Right lobe of liver (tissue), 6 donors: ENCODE results near the gene CEP43. TPM values are rescaled to one million over a fixed set of nuclear protein-coding genes. Genes with fewer than 3 reads are reported as not detected.
A peak's percentile ranks its signal among the peaks of the same experiment; 100 is the strongest.

Source experiments
- ATAC-seq, 4 donors: fragments of 200-7000 bp; cut with Tn5 transposase; one replicate each; pipeline ENCODE4 v1.9.1; 2020; ENCODE audit warnings: mild to moderate bottlenecking in 4 of 4, moderate library complexity in 4 of 4
- DNase-seq, 3 donors: peaks; one replicate each; pipeline ENCODE4 v3.0.0-alpha.2; 2020
- H3K27ac ChIP-seq, 3 donors: fragments of 200-600 bp; one replicate each; pipeline ENCODE4 v1.8.0; 2022
- H3K27me3 ChIP-seq, 2 donors: fragments of 200-600 bp; one replicate each; pipeline ENCODE4 v1.8.0; 2022
- H3K36me3 ChIP-seq, 4 donors: fragments of 200-600 bp; sonication (generic) in 1 of 4; one replicate each; pipeline versions ENCODE4 v1.5.1 to v1.8.0; 2017 to 2022; ENCODE audit warnings: control low read depth in 1 of 4
- H3K4me1 ChIP-seq, 4 donors: fragments of 200-600 bp; sonication (generic) in 1 of 4; one replicate each; pipeline versions ENCODE4 v1.5.1 to v1.8.0; 2017 to 2022; ENCODE audit warnings: control low read depth in 1 of 4
- H3K4me3 ChIP-seq, 3 donors: fragments of 200-600 bp; one replicate each; pipeline ENCODE4 v1.8.0; 2022
- H3K9me3 ChIP-seq, 4 donors: fragments of 200-600 bp; sonication (generic) in 1 of 4; one replicate each; pipeline versions ENCODE4 v1.5.1 to v1.8.0; 2017 to 2022; ENCODE audit warnings: control low read depth in 1 of 4
- POLR2A ChIP-seq: fragments of 450-650 bp; IDR thresholded peaks from one replicate; pipeline ENCODE4 v1.6.1; 2017; ENCODE audit warnings: antibody characterized with exemption, mild to moderate bottlenecking
- WGBS: methylation state at CpG from one replicate; pipeline ENCODE4 v1.1.6; 2018; ENCODE audit warnings: low coverage, low lambda C conversion rate; ENCODE audit not compliant: insufficient coverage; ENCODE audit errors: missing lambda C conversion rate; 5-methylcytosine and 5-hydroxymethylcytosine counted together
- intact Hi-C, 2 donors: fragments of 100-400 bp; cut with DNase I; formaldehyde crosslinking; loops; one replicate each; pipeline versions ENCODE4 v1.11.2 to v1.14.1; 2022
- total RNA-seq, 6 experiments: library from RNA; depleted of rRNA in 2 of 6; stranded (reverse); fragments of >200 nt in 2 of 6; fragmentation: NEBNext Ultra II Directional in 3 of 6; extraction: Animal tissue kit (Norgen Biotek cat#: 25700) in 3 of 6; gene quantifications; one replicate each; pipeline versions ENCODE4 v1.1.0 to v1.2.4, GENCODE V29; 2016 to 2023
- TF ChIP-seq, protein P1 (sequence below), 4 donors: fragments of 200-600 bp in 3 of 4; fragments of 450-650 bp in 1 of 4; IDR thresholded peaks; one replicate each; pipeline versions ENCODE4 v1.5.1 to v1.8.0; 2016 to 2022; ENCODE audit warnings: antibody characterized with exemption in 4 of 4, mild to moderate bottlenecking in 2 of 4
- donor health status: DM: no; HTN: yes; CAD: no.
- donor health status: DM: no; HTN: no; CAD: no.
- donor health status: DM: no; HTN: no; CAD: no.
- donor health status: DM: no; HTN: yes; CAD: no.
- donor health status: DM: no; HTN: yes; CAD: no.

Gene CEP43
- total RNA-seq, 6 experiments from 2014 or later: 11.7 to 23.5 (median 19.7) TPM

DNA sequence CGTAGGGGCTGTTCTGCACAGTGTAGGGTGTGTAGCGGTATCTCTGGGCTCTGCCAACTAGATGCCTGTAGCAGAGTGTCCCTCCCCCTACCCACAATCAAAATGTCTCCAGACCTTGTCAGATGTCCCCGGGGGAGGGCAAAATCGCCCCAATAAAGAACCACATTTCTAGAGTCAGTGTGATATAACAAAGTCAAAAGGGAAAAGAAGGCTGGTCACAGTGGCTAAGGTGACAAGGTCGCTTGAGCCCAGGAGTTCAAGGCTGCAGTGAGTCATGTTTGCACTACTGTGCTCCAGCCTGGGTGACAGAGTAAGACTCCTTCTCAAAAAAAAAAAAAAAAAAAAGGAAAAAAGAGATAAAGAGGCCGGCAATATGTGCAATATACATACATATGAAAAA lies 11.7 kb upstream of the CEP43 start:
- no peaks in the 10 kb centered on the region for H3K27me3 ChIP-seq
- H3K4me3 ChIP-seq: no peak overlapping the region
- H3K9me3 ChIP-seq: no peaks in the 10 kb centered on the region
- no peak overlapping the region for H3K27ac ChIP-seq
- intact Hi-C loops: no loop called here
- ATAC-seq (no peak), DNase-seq (no peak)
- WGBS: 44% methylated on average over 2 of the region's 6 CpGs
- TF ChIP-seq POLR2A: no peak
- TF ChIP-seq, protein P1, sequence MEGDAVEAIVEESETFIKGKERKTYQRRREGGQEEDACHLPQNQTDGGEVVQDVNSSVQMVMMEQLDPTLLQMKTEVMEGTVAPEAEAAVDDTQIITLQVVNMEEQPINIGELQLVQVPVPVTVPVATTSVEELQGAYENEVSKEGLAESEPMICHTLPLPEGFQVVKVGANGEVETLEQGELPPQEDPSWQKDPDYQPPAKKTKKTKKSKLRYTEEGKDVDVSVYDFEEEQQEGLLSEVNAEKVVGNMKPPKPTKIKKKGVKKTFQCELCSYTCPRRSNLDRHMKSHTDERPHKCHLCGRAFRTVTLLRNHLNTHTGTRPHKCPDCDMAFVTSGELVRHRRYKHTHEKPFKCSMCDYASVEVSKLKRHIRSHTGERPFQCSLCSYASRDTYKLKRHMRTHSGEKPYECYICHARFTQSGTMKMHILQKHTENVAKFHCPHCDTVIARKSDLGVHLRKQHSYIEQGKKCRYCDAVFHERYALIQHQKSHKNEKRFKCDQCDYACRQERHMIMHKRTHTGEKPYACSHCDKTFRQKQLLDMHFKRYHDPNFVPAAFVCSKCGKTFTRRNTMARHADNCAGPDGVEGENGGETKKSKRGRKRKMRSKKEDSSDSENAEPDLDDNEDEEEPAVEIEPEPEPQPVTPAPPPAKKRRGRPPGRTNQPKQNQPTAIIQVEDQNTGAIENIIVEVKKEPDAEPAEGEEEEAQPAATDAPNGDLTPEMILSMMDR (IDR thresholded peaks at IDR 0.05): no peak
- no peaks in the 10 kb centered on the region for H3K4me1 ChIP-seq
- H3K36me3 ChIP-seq: no peaks in the 10 kb centered on the region

- WGBS: 85% methylated on average over 3 of the region's 3 CpGs
Measured at GRCh38 chr6:166987930-166988329, 11.3 kb upstream of the CEP43 start.

DNA sequence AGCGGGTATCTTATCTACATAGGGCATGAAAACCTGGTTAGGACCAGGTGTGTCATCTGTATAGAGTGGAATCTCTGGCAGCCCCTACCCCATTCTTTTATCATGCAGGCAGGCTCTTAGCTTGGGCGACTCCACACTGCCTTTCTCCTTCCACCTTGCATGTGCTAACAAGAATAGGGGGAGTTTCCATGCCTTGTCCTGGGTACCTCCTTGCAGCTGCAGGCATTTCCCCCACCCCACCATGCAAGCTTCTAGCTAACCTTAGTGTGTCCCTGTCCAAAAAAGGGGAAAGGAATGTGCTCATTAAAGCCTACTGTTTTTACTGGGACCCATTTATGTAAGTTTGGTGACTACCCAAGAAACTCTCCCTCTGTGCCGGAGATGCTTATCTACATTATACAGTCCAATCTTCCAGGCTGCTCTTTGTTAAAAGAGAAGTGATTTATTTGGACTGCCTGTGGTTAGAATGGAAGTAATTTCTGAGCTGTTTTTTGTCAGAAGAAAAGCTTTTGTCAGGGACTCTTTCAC lies 10.5 kb upstream of the CEP43 start:
- 81% methylated on average over 3 of the region's 3 CpGs for WGBS
- intact Hi-C loops: no loop called here

More at GRCh38 chr6:166987930-166988329, 11.3 kb upstream of the CEP43 start:
- H3K27me3 ChIP-seq: no peaks in the 10 kb centered on the region
- DNase-seq (no peak), ATAC-seq (no peak)
- no peaks in the 10 kb centered on the region for H3K4me1 ChIP-seq
- H3K36me3 ChIP-seq: no peaks in the 10 kb centered on the region
- no peaks in the 10 kb centered on the region for H3K9me3 ChIP-seq
- TF ChIP-seq, protein P1 (IDR thresholded peaks at IDR 0.05): no peak
- no peak for TF ChIP-seq POLR2A
- H3K4me3 ChIP-seq: no peak overlapping the region
- no peak overlapping the region for H3K27ac ChIP-seq
- intact Hi-C loops: no loop called here

DNA sequence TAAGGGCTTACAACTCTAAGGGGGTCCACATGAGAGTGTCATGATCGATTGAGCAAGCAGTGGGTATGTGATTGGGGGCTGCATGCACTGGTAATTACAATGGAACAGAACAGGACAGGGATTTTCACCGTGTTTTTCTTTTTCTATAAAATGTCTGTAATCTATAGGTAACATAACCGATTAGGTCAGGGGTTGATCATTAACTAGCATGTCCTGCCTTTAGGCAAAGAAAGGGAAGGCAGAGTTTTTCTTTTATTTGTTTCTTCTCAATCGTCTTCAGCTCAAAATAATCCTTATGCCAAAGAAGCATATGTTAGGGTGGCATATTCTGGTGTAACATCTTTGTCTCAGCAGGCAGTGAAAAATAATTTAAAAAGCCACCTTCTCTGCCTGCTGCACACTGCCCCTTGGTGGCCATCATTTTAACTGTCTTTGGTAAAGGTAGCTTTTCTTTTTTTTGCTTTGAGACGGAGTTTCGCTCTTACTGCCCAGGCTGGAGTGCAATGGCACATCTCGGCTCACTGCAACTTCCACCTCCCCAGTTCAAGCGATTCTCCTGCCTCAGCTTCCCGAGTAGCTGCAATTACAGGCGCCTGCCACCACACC lies 9.7 kb upstream of the CEP43 start:
- Histone ChIP-seq H3K4me3 (no peak overlapping the region), H3K4me1 (no peaks in the 10 kb centered on the region), H3K9me3 (no peaks in the 10 kb centered on the region), H3K27me3 (no peaks in the 10 kb centered on the region), H3K36me3 (no peaks in the 10 kb centered on the region), H3K27ac (no peak overlapping the region)
- 49% methylated on average over 7 of the region's 10 CpGs for WGBS
- TF ChIP-seq, protein P1 (IDR thresholded peaks at IDR 0.05): peak; percentile 35 to 62 (median 51)
- no peak for TF ChIP-seq POLR2A
- no peak for DNase-seq
- ATAC-seq: peak; percentile 80 to 92 (median 86)
- intact Hi-C loops: no loop called here

More for the DNA sequence above, 10.5 kb upstream of the CEP43 start:
- no peaks in the 10 kb centered on the region for H3K4me1 ChIP-seq
- TF ChIP-seq, protein P1 (IDR thresholded peaks at IDR 0.05): no peak
- TF ChIP-seq POLR2A: no peak
- H3K4me3 ChIP-seq: no peak overlapping the region
- no peaks in the 10 kb centered on the region for H3K27me3 ChIP-seq
- ATAC-seq (no peak), DNase-seq (no peak)
- no peaks in the 10 kb centered on the region for H3K9me3 ChIP-seq
- no peaks in the 10 kb centered on the region for H3K36me3 ChIP-seq
- no peak overlapping the region for H3K27ac ChIP-seq
